Measurements from ENCODE around the gene LYPLA2.
"Not testable (repeated sequence)": the region's sequence is repeated elsewhere in the genome, so short reads cannot be mapped to it uniquely, and the experiment has no call there.

The LYPLA2 gene

DNA sequence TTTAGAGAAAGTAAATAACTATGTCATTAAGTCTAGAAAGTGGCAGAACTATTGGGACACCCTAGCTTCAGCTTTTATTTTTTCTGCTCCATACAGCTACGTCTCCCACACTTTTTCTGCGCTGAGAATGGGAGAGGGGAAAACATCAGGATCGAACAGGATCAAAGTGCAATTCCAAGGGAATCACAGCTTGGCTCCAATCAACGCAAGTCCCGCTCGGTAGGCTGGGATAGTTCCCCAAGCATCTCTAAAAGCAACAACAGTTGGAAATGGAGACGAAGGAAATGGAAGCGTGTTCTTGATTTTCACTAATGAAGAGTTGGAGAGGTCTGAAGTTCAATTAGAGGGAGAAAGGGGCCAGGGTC, 33.7 kb downstream of the LYPLA2 start:
- Histone ChIP-seq H3K9me3 (ENCODE audit: insufficient read depth, low read length) (no peaks in the 10 kb centered on the region), H4K20me1 (ENCODE audit: low read depth, low read length) (no peaks in the 10 kb centered on the region), H3K4me2 (ENCODE audit: low read depth, low read length, poor library complexity, severe bottlenecking) (peak overlapping the region; percentile 88), H3K79me2 (ENCODE audit: insufficient read depth, low read length) (no peaks in the 10 kb centered on the region), H3K4me3 (ENCODE audit: insufficient read depth, low read length, poor library complexity, severe bottlenecking) (peak overlapping the region; percentile 74), H3K36me3 (ENCODE audit: low read length) (no peaks in the 10 kb centered on the region), H3F3A (ENCODE audit: insufficient read depth) (peaks cover 9% of the 10 kb centered on the region; the same call in 1 of the 2 replicates), H2AFZ (ENCODE audit: low read depth, low read length, severe bottlenecking) (peak overlapping the region; percentile 75), H3K9ac (ENCODE audit: low read length) (peak overlapping the region; percentile 78), H3K27me3 (ENCODE audit: low read length) (no peaks in the 10 kb centered on the region), H3K27ac (ENCODE audit: low read depth, low read length) (no peak overlapping the region), H3K9me2 (replicated peaks; ENCODE audit: insufficient read depth, low read length) (no peaks in the 10 kb centered on the region)
- TF ChIP-seq CTCF (IDR thresholded peaks at IDR 0.05; ENCODE audit: insufficient read depth, low read length, poor library complexity, severe bottlenecking) = no peak
- no peak for TF ChIP-seq EZH2phosphoT487 (conservative IDR thresholded peaks at IDR 0.05; ENCODE audit: low read length)

GRCh38 chr1:23825076-23825761, 34.3 kb downstream of the LYPLA2 start, which contains the start of gene HMGCL:
TSS of gene HMGCL (minus strand) at chr1:23825429. CDS start at chr1:23825415, 14 bp downstream.
- no peaks in the 10 kb centered on the region for H3K9me3 ChIP-seq (ENCODE audit: insufficient read depth, low read length)
- H3K79me2 ChIP-seq (ENCODE audit: insufficient read depth, low read length) = no peaks in the 10 kb centered on the region
- peak within 1 kb of the TSS; percentile 88 for H3K4me2 ChIP-seq (ENCODE audit: low read depth, low read length, poor library complexity, severe bottlenecking)
- H3K9me2 ChIP-seq (replicated peaks; ENCODE audit: insufficient read depth, low read length) = no peaks in the 10 kb centered on the region
- H3K27me3 ChIP-seq (ENCODE audit: low read length) = no peaks in the 10 kb centered on the region
- no peaks in the 10 kb centered on the region for H3K36me3 ChIP-seq (ENCODE audit: low read length)
- TF ChIP-seq EZH2phosphoT487 (conservative IDR thresholded peaks at IDR 0.05; ENCODE audit: low read length) (no peak), CTCF (IDR thresholded peaks at IDR 0.05; ENCODE audit: insufficient read depth, low read length, poor library complexity, severe bottlenecking) (no peak)
- peaks cover 9% of the 10 kb centered on the region; the same call in 1 of the 2 replicates for H3F3A ChIP-seq (ENCODE audit: insufficient read depth)
- peak within 1 kb of the TSS; percentile 74 for H3K4me3 ChIP-seq (ENCODE audit: insufficient read depth, low read length, poor library complexity, severe bottlenecking)
- no peaks in the 10 kb centered on the region for H4K20me1 ChIP-seq (ENCODE audit: low read depth, low read length)
- no peak within 1 kb of the TSS; the same call in 1 of the 2 replicates for H3K27ac ChIP-seq (ENCODE audit: low read depth, low read length)
- H2AFZ ChIP-seq (ENCODE audit: low read depth, low read length, severe bottlenecking) = peak within 1 kb of the TSS; percentile 75
- peak within 1 kb of the TSS; percentile 78 for H3K9ac ChIP-seq (ENCODE audit: low read length)

- Histone ChIP-seq H3K79me2 (ENCODE audit: insufficient read depth, low read length) (no peaks in the 10 kb centered on the region), H3K27ac (ENCODE audit: low read depth, low read length) (no peak overlapping the region), H3K9ac (ENCODE audit: low read length) (peak overlapping the region; percentile 78), H3K27me3 (ENCODE audit: low read length) (no peaks in the 10 kb centered on the region), H3K9me3 (ENCODE audit: insufficient read depth, low read length) (no peaks in the 10 kb centered on the region), H3F3A (ENCODE audit: insufficient read depth) (peaks cover 9% of the 10 kb centered on the region; the same call in 1 of the 2 replicates), H3K9me2 (replicated peaks; ENCODE audit: insufficient read depth, low read length) (no peaks in the 10 kb centered on the region), H4K20me1 (ENCODE audit: low read depth, low read length) (no peaks in the 10 kb centered on the region), H3K4me3 (ENCODE audit: insufficient read depth, low read length, poor library complexity, severe bottlenecking) (peak overlapping the region; percentile 74), H2AFZ (ENCODE audit: low read depth, low read length, severe bottlenecking) (peak overlapping the region; percentile 75), H3K36me3 (ENCODE audit: low read length) (no peaks in the 10 kb centered on the region), H3K4me2 (ENCODE audit: low read depth, low read length, poor library complexity, severe bottlenecking) (peak overlapping the region; percentile 88)
- TF ChIP-seq EZH2phosphoT487 (conservative IDR thresholded peaks at IDR 0.05; ENCODE audit: low read length) = no peak
- no peak for TF ChIP-seq CTCF (IDR thresholded peaks at IDR 0.05; ENCODE audit: insufficient read depth, low read length, poor library complexity, severe bottlenecking)
These were observed 35.0 kb downstream of the LYPLA2 start for GRCh38 chr1:23825762-23826522.

DNA sequence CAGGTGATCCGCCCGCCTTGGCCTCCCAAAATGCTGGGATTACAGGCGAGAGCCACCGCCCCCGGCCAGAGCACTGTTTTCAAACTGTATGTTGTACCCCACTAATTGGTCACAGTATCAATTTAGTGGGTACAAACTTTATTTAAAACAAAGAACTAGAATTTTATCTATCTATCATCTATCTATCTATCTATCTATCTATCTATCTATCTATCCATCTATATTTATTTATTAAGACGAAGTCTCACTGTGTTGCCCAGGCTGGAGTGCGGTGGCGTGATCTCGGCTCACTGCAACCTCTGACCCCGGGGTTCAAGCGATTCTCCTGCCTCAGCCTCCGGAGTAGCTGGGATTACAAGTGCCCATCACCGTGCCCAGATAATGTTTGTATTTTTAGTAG, 35.6 kb downstream of the LYPLA2 start:
- not testable (repeated sequence) for H3K36me3 ChIP-seq (ENCODE audit: low read length); H2AFZ ChIP-seq (ENCODE audit: low read depth, low read length, severe bottlenecking); H3K4me3 ChIP-seq (ENCODE audit: insufficient read depth, low read length, poor library complexity, severe bottlenecking); H3K27me3 ChIP-seq (ENCODE audit: low read length); H3K27ac ChIP-seq (ENCODE audit: low read depth, low read length); H3F3A ChIP-seq (ENCODE audit: insufficient read depth); H4K20me1 ChIP-seq (ENCODE audit: low read depth, low read length); H3K9me2 ChIP-seq (replicated peaks; ENCODE audit: insufficient read depth, low read length); H3K9ac ChIP-seq (ENCODE audit: low read length); H3K79me2 ChIP-seq (ENCODE audit: insufficient read depth, low read length); H3K4me2 ChIP-seq (ENCODE audit: low read depth, low read length, poor library complexity, severe bottlenecking); H3K9me3 ChIP-seq (ENCODE audit: insufficient read depth, low read length)
